Measurements from ENCODE around the gene HMCN1.

- TF ChIP-seq CTCF (IDR thresholded peaks at IDR 0.05) (no peak), POLR2A (IDR thresholded peaks at IDR 0.05) (no peak), EP300 (IDR thresholded peaks at IDR 0.05) (no peak)
Measured at GRCh38 chr1:185803241-185803640, 69.0 kb downstream of the HMCN1 start.
